Adrenal gland (tissue), 12 donors: ENCODE measurements around the gene TATDN2. TPM values are rescaled to one million over a fixed set of nuclear protein-coding genes. Genes with fewer than 3 reads are reported as not detected.

Experiments
- DNase-seq, 7 donors: peaks; one replicate each; pipeline ENCODE4 v3.0.0-alpha.2; 2019 to 2020
- H3K27ac ChIP-seq, 5 donors: fragments of 200-600 bp; sonication (generic) in 4 of 5; 1 replicate in 3 of 5; 2 replicates in 2 of 5; pipeline versions ENCODE4 v1.5.1 to v1.8.0; 2016 to 2020; ENCODE audit warnings: mild to moderate bottlenecking in 1 of 5
- H3K27me3 ChIP-seq: fragments of 200-600 bp; 2 replicates; pipeline ENCODE4 v1.8.0; 2021
- H3K36me3 ChIP-seq, 2 donors: fragments of 200-600 bp; replicated peaks in 1 of 2; 1 replicate in 1 of 2; 2 replicates in 1 of 2; pipeline versions ENCODE4 v1.5.1 to v1.8.0; 2018 to 2022
- H3K4me1 ChIP-seq, 2 donors: fragments of 200-600 bp; replicated peaks in 1 of 2; 1 replicate in 1 of 2; 2 replicates in 1 of 2; pipeline versions ENCODE4 v1.5.1 to v1.8.0; 2018 to 2021
- H3K4me3 ChIP-seq, 4 donors: fragments of 200-600 bp; sonication (generic) in 3 of 4; one replicate each; pipeline ENCODE4 v1.5.1; 2016 to 2018
- H3K9me3 ChIP-seq, 3 donors: fragments of 200-600 bp; sonication (generic) in 1 of 3; replicated peaks in 1 of 3; 1 replicate in 2 of 3; 2 replicates in 1 of 3; pipeline versions ENCODE4 v1.5.1 to v1.8.0; 2016 to 2021
- CTCF ChIP-seq, 6 experiments: fragments of 450-650 bp in 4 of 6; fragments of 200-600 bp in 2 of 6; sonication (generic) in 1 of 6; IDR thresholded peaks; 1 replicate in 5 of 6; 2 replicates in 1 of 6; pipeline versions ENCODE4 v1.5.1 to v1.8.0; 2016 to 2021; ENCODE audit warnings: antibody characterized with exemption in 6 of 6, mild to moderate bottlenecking in 2 of 6, moderate library complexity in 1 of 6
- POLR2A ChIP-seq, 2 donors: fragments of 450-650 bp; IDR thresholded peaks; one replicate each; pipeline ENCODE4 v1.6.1; 2017; ENCODE audit warnings: antibody characterized with exemption in 2 of 2, mild to moderate bottlenecking in 2 of 2, moderate library complexity in 1 of 2
- WGBS, 4 donors: extraction: QIAGEN DNeasy Blood & Tissue Kit in 2 of 4; methylation state at CpG; one replicate each; pipeline versions ENCODE4 v1.1.5 to v1.1.7; 2013 to 2017; 5-methylcytosine and 5-hydroxymethylcytosine counted together
- intact Hi-C, 2 donors: fragments of 100-400 bp; cut with DNase I; formaldehyde crosslinking; loops; one replicate each; pipeline versions ENCODE4 v1.14.1 to v1.15.0; 2022 to 2023
- polyA plus RNA-seq, 3 donors: library from polyadenylated mRNA; stranded (reverse); fragments of 200-250 nt in 2 of 3; fragments of 350-450 nt in 1 of 3; fragmentation: Illumina TruSeq in 1 of 3; extraction: RNeasy Lipid Tissue Mini Kit (QIAGEN cat#74804) in 1 of 3; gene quantifications; one replicate each; pipeline ENCODE4 v1.2.3, GENCODE V29; 2013 to 2014
- total RNA-seq, 9 donors: library from RNA; depleted of rRNA in 4 of 9; stranded (reverse); fragments of >200 nt in 4 of 9; fragments of 120-200 nt in 1 of 9; fragmentation: NEBNext Ultra II Directional in 1 of 9; extraction: Animal tissue kit (Norgen Biotek cat#: 25700) in 1 of 9; gene quantifications; one replicate each; pipeline versions ENCODE4 v1.1.0 to v1.2.4, GENCODE V29; 2013 to 2023
- donor health status: healthy with polysubstance abuse.
- donor health status: Bipolar disorder and iron deficiency.
- donor health status: DM: yes; HTN: yes; CAD: no.
- donor health status: DM: no; HTN: no; CAD: no.
- donor health status: DM: no; HTN: no; CAD: no.
- donor health status: DM: yes; HTN: yes; CAD: no.

TATDN2 gene
- total and polyA plus RNA-seq, 12 donors, result 10.0 to 34.8 (median 22.6) TPM

- H3K9me3 ChIP-seq, result no peaks in the 10 kb centered on the region
- H3K27ac ChIP-seq, result no peak overlapping the region
- no peaks in the 10 kb centered on the region for H3K27me3 ChIP-seq
- intact Hi-C loops, result loop anchor here (5.0 to 10.0 kb wide), 2 partner anchors 55 to 67 kb away; partner anchors contain the start of gene IRAK2 (in 1 of the 2)
- TF ChIP-seq POLR2A (IDR thresholded peaks at IDR 0.05), result no peak
- no peak for TF ChIP-seq CTCF (IDR thresholded peaks at IDR 0.05)
- peaks cover 0 to 11% of the 10 kb centered on the region in 2 donors for H3K4me1 ChIP-seq
- H3K36me3 ChIP-seq, result no peaks in the 10 kb centered on the region
- DNase-seq, result no peak
- 87 to 90% (median 89%) methylated on average over 7 of the region's 7 CpGs for WGBS, 4 donors
- no peak overlapping the region for H3K4me3 ChIP-seq
Observed at GRCh38 chr3:10229576-10229975, 18.7 kb upstream of the TATDN2 start.

GRCh38 chr3:10232137-10232536 is 16.1 kb upstream of the TATDN2 start:
- peaks cover 0 to 3% of the 10 kb centered on the region in 2 donors for H3K4me1 ChIP-seq
- no peaks in the 10 kb centered on the region for H3K36me3 ChIP-seq
- no peak overlapping the region for H3K4me3 ChIP-seq
- H3K27ac ChIP-seq, result peak overlapping the region in 1 of 5 donors; percentile 49
- 75 to 86% (median 82%) methylated on average over 7 of the region's 7 CpGs for WGBS, 4 donors
- intact Hi-C loops, result no loop called here
- H3K9me3 ChIP-seq, result no peaks in the 10 kb centered on the region
- no peaks in the 10 kb centered on the region for H3K27me3 ChIP-seq
- DNase-seq, result peak in 3 of 7 donors; percentile 26 to 31 (median 30)
- TF ChIP-seq POLR2A (IDR thresholded peaks at IDR 0.05) (no peak), CTCF (IDR thresholded peaks at IDR 0.05) (no peak)

- no peaks in the 10 kb centered on the region for H3K4me1 ChIP-seq
- DNase-seq, result no peak
- H3K4me3 ChIP-seq, result no peak overlapping the region
- H3K27ac ChIP-seq, result no peak overlapping the region
- intact Hi-C loops, result no loop called here
- WGBS, 4 donors, result 93 to 95% (median 94%) methylated on average over 13 of the region's 13 CpGs
- no peaks in the 10 kb centered on the region for H3K27me3 ChIP-seq
- H3K9me3 ChIP-seq, result no peaks in the 10 kb centered on the region
- H3K36me3 ChIP-seq, result no peaks in the 10 kb centered on the region
- TF ChIP-seq CTCF (IDR thresholded peaks at IDR 0.05) (no peak), POLR2A (IDR thresholded peaks at IDR 0.05) (no peak)
Observed at GRCh38 chr3:10233988-10234387, 14.3 kb upstream of the TATDN2 start.

GRCh38 chr3:10234526-10235230 is 13.6 kb upstream of the TATDN2 start:
- no peak for DNase-seq
- Histone ChIP-seq H3K27me3 (no peaks in the 10 kb centered on the region), H3K27ac (no peak overlapping the region), H3K36me3 (no peaks in the 10 kb centered on the region), H3K4me1 (no peaks in the 10 kb centered on the region), H3K4me3 (no peak overlapping the region), H3K9me3 (no peaks in the 10 kb centered on the region)
- WGBS, 4 donors, result 92 to 95% (median 93%) methylated on average over 22 to 36 of the region's 36 CpGs
- intact Hi-C loops, result no loop called here
- TF ChIP-seq CTCF (IDR thresholded peaks at IDR 0.05), result no peak
- no peak for TF ChIP-seq POLR2A (IDR thresholded peaks at IDR 0.05)
